ENCODE measurements around the gene NLRP10. TPM values are rescaled to one million over a fixed set of nuclear protein-coding genes. Genes with fewer than 3 reads are reported as not detected.

NLRP10 gene
- total RNA-seq, 2 donors from 2014 or later = not detected

DNA sequence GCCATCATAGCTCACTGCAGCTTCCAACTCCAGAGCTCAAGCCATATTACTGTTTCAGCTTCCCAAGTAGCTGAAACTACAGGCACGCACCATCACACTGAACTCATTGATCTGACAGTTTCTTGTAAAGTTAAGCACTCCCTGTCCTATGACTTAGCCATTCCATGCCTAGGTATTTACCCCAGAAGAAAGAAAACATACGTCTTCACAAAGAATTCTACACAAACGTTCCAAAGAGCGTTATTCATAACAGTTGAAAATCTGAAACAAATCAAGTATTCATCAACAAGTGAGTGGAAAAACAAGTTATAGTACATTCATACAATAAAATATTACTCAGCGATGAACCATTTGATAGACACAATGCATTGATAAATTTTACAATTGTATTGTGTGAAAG is 7.8 kb upstream of the NLRP10 start:
- intact Hi-C loops (cut with DNase I) = no loop called here
- Histone ChIP-seq H3K36me3 (no peaks in the 10 kb centered on the region), H3K27ac (no peak overlapping the region), H3K9ac (ENCODE audit: low read depth in 2 of 2, low read length in 2 of 2) (no peak overlapping the region), H3K27me3 (no peaks in the 10 kb centered on the region), H3K9me3 (no peaks in the 10 kb centered on the region), H3K4me1 (no peaks in the 10 kb centered on the region), H3K4me3 (no peak overlapping the region)
- no peak for DNase-seq
- TF ChIP-seq, protein P1, sequence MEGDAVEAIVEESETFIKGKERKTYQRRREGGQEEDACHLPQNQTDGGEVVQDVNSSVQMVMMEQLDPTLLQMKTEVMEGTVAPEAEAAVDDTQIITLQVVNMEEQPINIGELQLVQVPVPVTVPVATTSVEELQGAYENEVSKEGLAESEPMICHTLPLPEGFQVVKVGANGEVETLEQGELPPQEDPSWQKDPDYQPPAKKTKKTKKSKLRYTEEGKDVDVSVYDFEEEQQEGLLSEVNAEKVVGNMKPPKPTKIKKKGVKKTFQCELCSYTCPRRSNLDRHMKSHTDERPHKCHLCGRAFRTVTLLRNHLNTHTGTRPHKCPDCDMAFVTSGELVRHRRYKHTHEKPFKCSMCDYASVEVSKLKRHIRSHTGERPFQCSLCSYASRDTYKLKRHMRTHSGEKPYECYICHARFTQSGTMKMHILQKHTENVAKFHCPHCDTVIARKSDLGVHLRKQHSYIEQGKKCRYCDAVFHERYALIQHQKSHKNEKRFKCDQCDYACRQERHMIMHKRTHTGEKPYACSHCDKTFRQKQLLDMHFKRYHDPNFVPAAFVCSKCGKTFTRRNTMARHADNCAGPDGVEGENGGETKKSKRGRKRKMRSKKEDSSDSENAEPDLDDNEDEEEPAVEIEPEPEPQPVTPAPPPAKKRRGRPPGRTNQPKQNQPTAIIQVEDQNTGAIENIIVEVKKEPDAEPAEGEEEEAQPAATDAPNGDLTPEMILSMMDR (IDR thresholded peaks at IDR 0.05) = no peak

DNA sequence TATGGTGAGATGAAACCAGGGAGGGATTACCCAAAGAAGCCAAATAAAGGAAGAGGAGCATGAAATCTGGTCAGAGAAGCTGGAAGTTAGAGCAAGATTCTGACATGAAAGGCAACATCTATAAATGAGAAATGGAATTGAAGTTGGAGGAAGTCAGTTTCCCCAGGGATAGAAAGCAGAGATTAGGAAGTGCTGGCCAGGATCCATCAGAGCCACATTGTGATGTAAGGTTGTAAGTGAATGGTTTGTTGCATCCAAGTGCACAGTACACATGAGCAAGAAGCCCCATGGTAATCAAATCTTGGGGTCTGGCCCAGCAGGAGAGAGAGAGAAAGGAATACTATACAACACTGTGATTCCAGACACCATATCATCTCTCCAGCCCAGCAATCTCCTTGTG is 6.6 kb upstream of the NLRP10 start:
- intact Hi-C loops (cut with DNase I) = no loop called here
- no peak for DNase-seq
- no peaks in the 10 kb centered on the region for H3K36me3 ChIP-seq
- H3K9me3 ChIP-seq = no peaks in the 10 kb centered on the region
- H3K9ac ChIP-seq (ENCODE audit: low read depth in 2 of 2, low read length in 2 of 2) = no peak overlapping the region
- TF ChIP-seq, protein P1 (IDR thresholded peaks at IDR 0.05) = no peak
- H3K27me3 ChIP-seq = no peaks in the 10 kb centered on the region
- no peak overlapping the region for H3K27ac ChIP-seq
- H3K4me3 ChIP-seq = no peak overlapping the region
- H3K4me1 ChIP-seq = no peaks in the 10 kb centered on the region

GRCh38 chr11:7969756-7970646 is 4.8 kb upstream of the NLRP10 start:
- no peak for DNase-seq
- H3K27ac ChIP-seq = no peak overlapping the region
- H3K4me1 ChIP-seq = no peaks in the 10 kb centered on the region
- no peaks in the 10 kb centered on the region for H3K9me3 ChIP-seq
- H3K36me3 ChIP-seq = no peaks in the 10 kb centered on the region
- intact Hi-C loops (cut with DNase I) = no loop called here
- H3K4me3 ChIP-seq = no peak overlapping the region
- no peak overlapping the region for H3K9ac ChIP-seq (ENCODE audit: low read depth in 2 of 2, low read length in 2 of 2)
- TF ChIP-seq, protein P1 (IDR thresholded peaks at IDR 0.05) = no peak
- H3K27me3 ChIP-seq = no peaks in the 10 kb centered on the region

- Histone ChIP-seq H3K4me1 (no peaks in the 10 kb centered on the region), H3K9ac (ENCODE audit: low read depth in 2 of 2, low read length in 2 of 2) (no peak overlapping the region), H3K27me3 (no peaks in the 10 kb centered on the region), H3K9me3 (no peaks in the 10 kb centered on the region), H3K4me3 (no peak overlapping the region), H3K36me3 (no peaks in the 10 kb centered on the region), H3K27ac (no peak overlapping the region)
- TF ChIP-seq, protein P1 (IDR thresholded peaks at IDR 0.05) = no peak
- intact Hi-C loops (cut with DNase I) = no loop called here
- DNase-seq = no peak
Observed at GRCh38 chr11:7968686-7969085, 3.4 kb upstream of the NLRP10 start.

DNA sequence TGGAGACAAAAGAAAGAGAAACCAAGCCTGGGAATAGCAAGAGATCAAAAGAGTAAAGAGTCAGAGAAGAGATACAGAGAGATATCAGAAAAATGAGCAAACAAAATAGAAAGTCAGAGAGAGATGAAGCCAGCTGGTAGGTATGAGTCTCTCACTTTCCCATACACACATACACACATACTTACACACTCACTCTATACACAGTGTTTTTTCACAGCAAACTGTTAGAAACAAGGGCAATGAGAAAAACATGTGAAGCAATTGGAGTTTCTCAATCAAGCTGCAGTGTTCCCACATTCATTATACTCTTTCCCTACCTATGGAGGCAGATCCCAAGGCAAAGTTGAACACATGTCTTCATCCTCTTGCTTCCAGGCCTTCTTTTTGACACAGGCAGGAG is 2.6 kb upstream of the NLRP10 start:
- Histone ChIP-seq H3K4me1 (no peaks in the 10 kb centered on the region), H3K27ac (no peak overlapping the region), H3K9ac (ENCODE audit: low read depth in 2 of 2, low read length in 2 of 2) (no peak overlapping the region), H3K36me3 (no peaks in the 10 kb centered on the region), H3K9me3 (no peaks in the 10 kb centered on the region), H3K4me3 (no peak overlapping the region), H3K27me3 (no peaks in the 10 kb centered on the region)
- no peak for DNase-seq
- intact Hi-C loops (cut with DNase I) = no loop called here
- TF ChIP-seq, protein P1 (IDR thresholded peaks at IDR 0.05) = no peak

All from colonic mucosa (tissue), 4 donors.